ENCODE data around the gene RPUSD3.
A peak's percentile ranks its signal among the peaks of the same experiment; 100 is the strongest.
"Not testable (repeated sequence)": the region's sequence is repeated elsewhere in the genome, so short reads cannot be mapped to it uniquely, and the experiment has no call there.

The RPUSD3 gene

GRCh38 chr3:9864200-9864927 is 20.6 kb upstream of the RPUSD3 start:
- peak in 1 of 2 experiments; percentile 61 for DNase-seq

GRCh38 chr3:9863058-9863772 is 19.4 kb upstream of the RPUSD3 start:
- no peak for DNase-seq

GRCh38 chr3:9862391-9863057 is 18.7 kb upstream of the RPUSD3 start:
- peak in 1 of 2 experiments; percentile 15 for DNase-seq

GRCh38 chr3:9861626-9862130 is 17.9 kb upstream of the RPUSD3 start:
- DNase-seq = no peak

- DNase-seq = no peak
Observed at GRCh38 chr3:9861201-9861600, 17.4 kb upstream of the RPUSD3 start.

GRCh38 chr3:9859530-9860025 is 15.8 kb upstream of the RPUSD3 start:
- DNase-seq = no peak

GRCh38 chr3:9855594-9855993 is 11.8 kb upstream of the RPUSD3 start:
- DNase-seq = no peak

- DNase-seq = peak; percentile 65 to 88
Observed at GRCh38 chr3:9854291-9854940, 10.6 kb upstream of the RPUSD3 start.

- DNase-seq = no peak
Observed at GRCh38 chr3:9852528-9852927, 8.7 kb upstream of the RPUSD3 start.

GRCh38 chr3:9851926-9852325 is 8.1 kb upstream of the RPUSD3 start:
- not testable (repeated sequence) for DNase-seq

GRCh38 chr3:9851383-9851782 is 7.6 kb upstream of the RPUSD3 start:
- DNase-seq = not testable (repeated sequence)

GRCh38 chr3:9848860-9849259 is 5.1 kb upstream of the RPUSD3 start:
- peak in 1 of 2 experiments; percentile 16 for DNase-seq

- DNase-seq = peak in 1 of 2 experiments; percentile 43
Observed at GRCh38 chr3:9847870-9848269, 4.1 kb upstream of the RPUSD3 start.

GRCh38 chr3:9846931-9847488 is 3.2 kb upstream of the RPUSD3 start:
- DNase-seq = no peak

- no peak for DNase-seq
Observed at GRCh38 chr3:9846231-9846630, 2.4 kb upstream of the RPUSD3 start.

- no peak for DNase-seq
Observed at GRCh38 chr3:9841015-9841414, 2.8 kb downstream of the RPUSD3 start.

GRCh38 chr3:9838856-9839255 is 5.0 kb downstream of the RPUSD3 start:
- DNase-seq = no peak

GRCh38 chr3:9837701-9838582 is 5.9 kb downstream of the RPUSD3 start:
- DNase-seq = no peak

- DNase-seq = no peak
Observed at GRCh38 chr3:9834520-9835380, 9.1 kb downstream of the RPUSD3 start.

- no peak for DNase-seq
Observed at GRCh38 chr3:9833078-9833477, 10.7 kb downstream of the RPUSD3 start.
